Psoas muscle (tissue), 8 donors: ENCODE results near the gene GRK4. TPM values are rescaled to one million over a fixed set of nuclear protein-coding genes. Genes with fewer than 3 reads are reported as not detected.

Experiments
- ATAC-seq, 4 donors: fragments of 200-7000 bp; cut with Tn5 transposase; one replicate each; pipeline ENCODE4 v1.9.1; 2020; ENCODE audit warnings: moderate library complexity in 3 of 4, mild to moderate bottlenecking in 2 of 4
- DNase-seq, 2 donors: peaks; one replicate each; pipeline ENCODE4 v3.0.0-alpha.2; 2020
- H3K27ac ChIP-seq: fragments of 200-600 bp; one replicate; pipeline ENCODE4 v1.8.0; 2022
- H3K27me3 ChIP-seq, 3 donors: fragments of 200-600 bp in 1 of 3; one replicate each; pipeline versions ENCODE4 v1.6.1 to v1.8.0; 2013 to 2022; ENCODE audit warnings: low read length in 2 of 3, mild to moderate bottlenecking in 2 of 3, moderate library complexity in 1 of 3; ENCODE audit not compliant: insufficient read depth in 3 of 3
- H3K36me3 ChIP-seq, 2 donors: fragments of 200-600 bp in 1 of 2; one replicate each; pipeline versions ENCODE4 v1.6.1 to v1.8.0; 2013 to 2022; ENCODE audit warnings: low read depth in 1 of 2, mild to moderate bottlenecking in 1 of 2, moderate library complexity in 1 of 2; ENCODE audit not compliant: insufficient read depth in 1 of 2
- H3K4me1 ChIP-seq: fragments of 200-600 bp; one replicate; pipeline ENCODE4 v1.8.0; 2022
- H3K4me3 ChIP-seq: fragments of 200-600 bp; one replicate; pipeline ENCODE4 v1.8.0; 2022; ENCODE audit warnings: mild to moderate bottlenecking
- H3K9me3 ChIP-seq: fragments of 200-600 bp; one replicate; pipeline ENCODE4 v1.8.0; 2022
- CTCF ChIP-seq: fragments of 200-600 bp; IDR thresholded peaks from one replicate; pipeline ENCODE4 v1.8.0; 2022; ENCODE audit warnings: antibody characterized with exemption
- WGBS, 3 donors: extraction: QIAGEN DNeasy Blood & Tissue Kit; methylation state at CpG; one replicate each; pipeline versions ENCODE4 v1.1.6 to v1.1.7; 2013; 5-methylcytosine and 5-hydroxymethylcytosine counted together
- intact Hi-C, 2 donors: fragments of 100-400 bp; cut with DNase I; formaldehyde crosslinking; loops; one replicate each; pipeline versions ENCODE4 v1.11.0 to v1.14.2; 2022
- polyA plus RNA-seq, 3 donors: library from polyadenylated mRNA; stranded (reverse); fragments of 200-250 nt; gene quantifications; one replicate each; pipeline ENCODE4 v1.2.3, GENCODE V29; 2013
- total RNA-seq, 4 donors: library from RNA; stranded (reverse); fragmentation: NEBNext Ultra II Directional in 2 of 4; extraction: Animal tissue kit (Norgen Biotek cat#: 25700) in 2 of 4; gene quantifications; one replicate each; pipeline versions ENCODE4 v1.2.1 to v1.2.4, GENCODE V29; 2021 to 2023
- donor health status: healthy with polysubstance abuse.
- donor health status: DM: no; HTN: no; CAD: no; lungs with moderate emphysema.
- donor health status: Bipolar disorder and iron deficiency.
- donor health status: healthy.
- donor health status: DM: yes; HTN: yes; CAD: no.
- donor health status: DM: no; HTN: no; CAD: no.
- donor health status: DM: no; HTN: no; CAD: no.
- donor health status: DM: yes; HTN: yes; CAD: no.

GRK4 gene
- total and polyA plus RNA-seq, 7 donors = 5.8 to 9.2 (median 6.6) TPM

- WGBS, 3 donors = 1 to 2% (median 1%) methylated on average over 25 to 38 of the region's 38 CpGs
- no peak for DNase-seq
- peaks cover 19% of the 10 kb centered on the region for H3K4me1 ChIP-seq
These were observed 648 bp downstream of the GRK4 start for GRCh38 chr4:2963966-2964471.

GRCh38 chr4:2964706-2965258 lies 1.4 kb downstream of the GRK4 start:
- Histone ChIP-seq H3K9me3 (no peaks in the 10 kb centered on the region), H3K27me3 (peaks cover 0 to 1% (median 0%) of the 10 kb centered on the region in 3 donors), H3K36me3 (peaks cover 0 to 9% of the 10 kb centered on the region in 2 donors), H3K27ac (no peak overlapping the region), H3K4me1 (peaks cover 17% of the 10 kb centered on the region), H3K4me3 (peak overlapping the region; percentile 96)
- intact Hi-C loops = loop anchor here in 1 of 2 donors (5.0 kb wide), 1 partner anchor 78 kb away; no protein-coding TSS in a partner anchor
- 70 to 84% (median 70%) methylated on average over 5 of the region's 5 CpGs for WGBS, 3 donors
- TF ChIP-seq CTCF = no peak
- no peak for DNase-seq
- ATAC-seq = no peak

More at GRCh38 chr4:2963966-2964471, 648 bp downstream of the GRK4 start:
- no peak for TF ChIP-seq CTCF
- peaks cover 0 to 1% (median 0%) of the 10 kb centered on the region in 3 donors for H3K27me3 ChIP-seq
- peak overlapping the region; percentile 98 for H3K27ac ChIP-seq
- peak in 3 of 4 donors; percentile 14 to 21 (median 19) for ATAC-seq
- intact Hi-C loops = loop anchor here in 1 of 2 donors (2.0 kb wide), 1 partner anchor 29 kb away; no protein-coding TSS in a partner anchor
- H3K4me3 ChIP-seq = peak overlapping the region; percentile 96
- peaks cover 0 to 9% of the 10 kb centered on the region in 2 donors for H3K36me3 ChIP-seq
- H3K9me3 ChIP-seq = no peaks in the 10 kb centered on the region

GRCh38 chr4:2965262-2965661 lies 1.9 kb downstream of the GRK4 start:
- no peak overlapping the region for H3K4me3 ChIP-seq
- 91 to 92% (median 91%) methylated on average over 16 of the region's 16 CpGs for WGBS, 3 donors
- DNase-seq (no peak), ATAC-seq (no peak)
- H3K27ac ChIP-seq = no peak overlapping the region
- peaks cover 17% of the 10 kb centered on the region for H3K4me1 ChIP-seq
- H3K36me3 ChIP-seq = peaks cover 0 to 9% of the 10 kb centered on the region in 2 donors
- H3K27me3 ChIP-seq = peaks cover 0 to 1% (median 0%) of the 10 kb centered on the region in 3 donors
- no peak for TF ChIP-seq CTCF
- H3K9me3 ChIP-seq = no peaks in the 10 kb centered on the region
- intact Hi-C loops = loop anchor here in 1 of 2 donors (5.0 kb wide), 1 partner anchor 77 kb away; no protein-coding TSS in a partner anchor

GRCh38 chr4:2968381-2968780 lies 5.0 kb downstream of the GRK4 start:
- no peak for DNase-seq
- intact Hi-C loops = loop anchor here in 1 of 2 donors (5.0 kb wide), 1 partner anchor 74 kb away; no protein-coding TSS in a partner anchor
- no peak for TF ChIP-seq CTCF

More at GRCh38 chr4:2968381-2968780, 5.0 kb downstream of the GRK4 start:
- Histone ChIP-seq H3K27ac (no peak overlapping the region), H3K9me3 (no peaks in the 10 kb centered on the region), H3K4me1 (peaks cover 6% of the 10 kb centered on the region), H3K36me3 (peaks cover 0 to 9% of the 10 kb centered on the region in 2 donors), H3K27me3 (no peaks in the 10 kb centered on the region), H3K4me3 (no peak overlapping the region)
- ATAC-seq = no peak
- WGBS, 3 donors = 68 to 73% (median 72%) methylated on average over 3 of the region's 3 CpGs
